ENCODE measurements around the gene ADORA1.

Gene ADORA1

GRCh38 chr1:203175237-203175826 is 47.8 kb downstream of the ADORA1 start, which contains the start of gene MYBPH:
Gene MYBPH, minus strand, starts transcription at chr1:203175826. Its CDS starts 71 bp downstream, at chr1:203175755.
- no peak for DNase-seq

GRCh38 chr1:203175827-203176241 is 48.3 kb downstream of the ADORA1 start:
- DNase-seq: peak; percentile 99

DNA sequence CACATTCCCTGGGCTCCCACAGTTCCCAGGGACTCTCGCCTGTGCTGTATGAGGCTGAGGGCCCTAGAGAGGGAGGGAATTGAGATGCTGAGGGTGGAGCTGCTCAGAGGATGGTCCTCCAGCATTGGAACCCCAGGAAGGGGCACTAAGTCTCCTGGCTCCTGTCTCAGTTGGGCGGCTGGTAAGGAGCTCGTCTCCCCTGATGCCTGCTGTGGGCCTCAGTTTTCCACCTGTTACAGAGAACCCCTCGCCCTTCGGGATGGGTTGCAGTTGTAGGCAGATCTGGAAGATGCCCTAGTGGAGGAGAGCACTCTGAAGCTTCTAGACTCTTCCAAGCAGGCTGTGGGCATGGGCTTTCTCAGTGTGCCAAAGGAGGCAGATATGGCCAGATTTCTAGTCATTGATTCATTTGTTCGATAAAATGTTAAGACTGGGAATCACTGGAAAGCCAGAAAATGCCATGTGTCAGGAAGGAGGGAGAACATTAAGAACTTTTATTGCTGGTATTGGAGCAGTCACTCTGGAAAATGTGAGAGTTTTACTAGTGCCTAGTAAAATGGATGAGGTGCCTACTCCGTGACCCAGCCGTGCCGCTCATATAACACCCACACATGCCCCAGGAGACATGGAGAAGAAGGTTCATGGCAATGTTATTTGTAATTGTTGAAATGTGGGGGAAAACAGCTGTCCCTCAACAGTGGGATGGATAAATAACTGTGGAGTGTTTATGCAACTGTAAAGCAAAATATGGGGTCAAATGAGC is 48.9 kb downstream of the ADORA1 start:
- DNase-seq: no peak

DNA sequence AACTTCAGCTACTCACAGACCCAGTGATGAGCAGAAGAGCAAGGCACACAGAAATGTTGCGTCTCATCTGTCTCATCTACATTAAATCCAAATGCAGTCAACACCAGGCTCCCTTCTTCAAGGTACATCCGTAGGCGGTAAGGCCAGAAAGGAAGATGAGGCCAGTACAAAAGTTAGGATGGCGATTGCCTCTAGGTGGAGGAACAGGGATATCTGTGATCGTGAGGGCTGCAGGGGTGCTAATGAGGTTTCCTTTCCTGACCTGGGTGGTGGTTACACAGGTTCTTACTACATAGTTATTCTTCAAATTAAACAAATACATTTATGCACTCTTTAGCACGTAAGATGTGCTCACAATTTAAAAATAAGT is 49.5 kb downstream of the ADORA1 start:
- DNase-seq: no peak

DNA sequence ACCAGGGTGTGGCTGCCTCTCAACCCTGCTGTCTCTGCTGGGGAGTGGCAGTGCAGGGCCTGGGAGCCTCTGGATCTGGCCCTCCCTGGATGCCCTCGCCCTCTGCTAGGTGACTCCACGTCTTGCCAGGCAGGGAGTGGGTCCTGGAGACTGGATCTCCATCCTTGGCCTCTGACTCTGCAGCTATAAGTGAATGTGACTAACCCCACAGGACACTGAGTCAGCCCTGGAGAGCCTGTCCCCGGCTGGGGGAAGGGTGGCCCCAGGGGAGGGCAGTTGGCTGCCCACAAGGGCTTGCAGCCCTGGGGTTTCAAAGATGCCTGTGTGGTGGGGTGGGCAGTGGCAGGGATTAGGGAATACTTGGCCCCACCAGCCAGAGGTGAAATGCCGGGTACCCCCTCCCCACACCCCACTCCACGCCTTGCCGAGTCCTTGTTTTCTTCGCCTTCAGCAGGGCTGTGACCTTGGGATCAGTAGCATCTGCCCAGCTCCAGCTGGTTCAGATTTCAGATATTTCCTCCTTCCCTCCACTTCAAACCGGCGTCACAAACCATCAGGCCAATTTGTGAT is 50.0 kb downstream of the ADORA1 start:
- peak; percentile 21 for DNase-seq

GRCh38 chr1:203178083-203178482 is 50.6 kb downstream of the ADORA1 start:
- DNase-seq: no peak

DNA sequence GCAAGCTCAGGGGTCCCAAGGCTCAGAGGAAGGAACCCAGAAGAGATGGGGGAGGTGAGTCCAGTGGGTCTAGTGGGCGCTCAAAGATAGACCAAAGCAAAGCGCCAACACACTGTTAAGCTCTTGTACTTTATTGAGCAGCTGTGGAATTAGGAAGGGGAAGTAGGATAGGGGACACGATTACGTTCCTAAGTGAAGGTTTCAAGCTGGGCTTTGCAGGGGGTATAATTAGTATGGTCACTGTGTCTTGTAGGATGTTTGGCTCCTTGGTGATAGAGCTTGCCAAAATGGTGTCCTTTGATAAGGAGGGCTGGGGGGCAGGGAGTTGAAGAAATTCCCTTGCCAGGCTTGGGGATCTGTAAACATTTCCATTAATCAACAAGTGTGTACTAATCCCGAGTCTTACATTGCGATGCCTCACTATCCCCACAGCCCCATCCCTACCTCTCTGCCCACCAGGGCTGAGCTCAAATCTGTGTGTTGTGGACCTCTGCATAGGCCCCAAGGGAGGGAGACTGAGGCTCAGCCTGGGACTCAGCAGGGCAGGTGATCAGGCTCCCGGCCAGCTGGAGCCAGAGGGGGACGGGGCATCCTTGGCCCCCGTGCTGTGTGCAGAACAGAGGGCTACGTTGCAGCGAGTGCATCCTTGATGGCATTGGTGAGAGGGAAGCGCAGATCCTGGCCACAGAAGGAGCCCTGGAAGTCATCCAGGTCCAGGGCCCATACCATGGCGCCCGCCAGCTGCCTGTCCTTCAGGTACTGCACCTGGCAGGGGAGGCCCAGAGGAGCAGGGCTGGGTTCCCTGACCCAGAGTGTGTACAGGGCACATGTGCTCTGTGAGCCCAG is 51.5 kb downstream of the ADORA1 start:
- DNase-seq: peak; percentile 80

DNA sequence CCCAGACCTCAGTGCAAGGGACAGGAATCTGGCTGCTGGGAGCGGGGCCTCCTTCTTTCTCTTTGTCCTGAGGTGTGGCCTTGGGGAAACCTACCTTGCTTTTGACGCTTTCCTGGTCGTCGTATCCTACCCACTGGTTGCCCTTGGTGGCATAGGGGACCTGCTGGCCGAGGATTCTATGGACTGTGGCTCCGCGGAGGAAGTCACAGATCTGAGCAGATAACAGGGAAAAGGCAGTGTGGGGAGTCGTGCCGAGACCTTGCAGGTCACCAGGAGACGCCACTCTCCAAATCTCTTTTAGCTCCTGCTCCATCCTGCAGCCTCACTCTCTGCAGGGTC is 52.1 kb downstream of the ADORA1 start:
- no peak for DNase-seq

GRCh38 chr1:203180611-203181330 is 53.2 kb downstream of the ADORA1 start:
- no peak for DNase-seq

GRCh38 chr1:203181586-203182386 is 54.3 kb downstream of the ADORA1 start:
- DNase-seq: no peak

DNA sequence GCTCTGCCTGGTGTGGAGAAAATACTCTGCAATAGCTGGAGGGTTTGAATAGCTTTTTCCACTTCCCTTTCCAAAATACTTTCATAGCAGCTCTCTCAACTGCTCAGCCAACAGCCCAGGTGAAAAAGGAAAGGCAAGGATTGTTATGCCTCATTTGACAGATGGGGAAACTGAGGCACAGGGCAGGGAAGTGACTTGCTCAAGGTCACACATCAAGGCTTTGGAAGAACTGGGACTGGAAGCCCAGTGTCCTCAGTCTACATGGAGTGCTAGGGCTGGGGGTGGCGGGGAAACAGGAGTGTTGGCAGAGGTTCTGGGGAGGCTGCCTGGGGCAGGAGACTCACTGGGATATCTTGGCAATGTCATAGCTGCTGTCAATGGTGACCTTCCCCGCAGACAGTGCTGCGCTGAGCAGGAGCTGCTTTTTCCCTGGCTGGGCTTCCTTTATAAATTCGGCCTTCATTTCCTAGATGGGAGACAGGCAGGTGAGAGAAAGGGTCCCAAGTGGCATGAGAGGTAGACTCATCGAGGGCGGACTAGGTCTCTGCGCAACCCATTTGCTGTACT is 54.9 kb downstream of the ADORA1 start:
- peak; percentile 43 for DNase-seq

DNA sequence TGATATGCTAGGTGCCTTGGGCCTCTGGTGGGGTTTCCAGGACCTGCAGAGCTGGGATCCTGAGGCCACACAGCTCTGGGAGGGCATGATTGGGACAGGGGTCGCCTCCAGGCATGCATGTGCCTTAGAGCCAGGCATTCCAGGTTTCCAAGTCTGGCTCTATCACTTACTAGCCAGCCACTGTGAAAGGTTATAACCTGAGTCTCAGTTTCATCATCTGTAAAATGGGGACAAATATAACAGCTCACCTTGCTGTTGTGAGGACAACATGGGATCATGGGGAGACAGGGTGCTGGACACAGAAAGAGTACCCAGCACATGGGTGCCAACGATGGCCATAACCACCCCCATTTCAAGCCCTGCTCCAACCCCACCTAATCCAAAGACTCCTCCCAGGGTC is 56.3 kb downstream of the ADORA1 start:
- DNase-seq: no peak

DNA sequence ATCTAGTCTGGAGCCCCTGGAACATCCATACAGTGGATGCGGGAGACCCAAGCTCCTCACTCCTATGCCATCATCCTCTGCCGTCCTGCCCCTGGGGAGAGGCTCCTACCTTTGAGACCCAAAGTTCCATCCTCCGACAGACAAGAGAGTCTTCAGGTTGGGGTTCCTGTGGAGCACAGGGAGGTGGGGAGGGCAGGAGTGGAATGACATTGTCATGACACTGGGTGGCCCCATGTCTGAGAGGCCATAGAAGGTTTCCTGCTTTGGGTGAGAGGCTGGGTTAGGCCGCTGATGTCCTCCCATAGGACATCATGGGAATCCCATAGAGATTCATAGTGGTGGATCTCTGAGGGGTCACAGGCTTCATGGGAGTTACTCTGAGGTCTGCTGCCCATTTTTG is 56.9 kb downstream of the ADORA1 start:
- no peak for DNase-seq

DNA sequence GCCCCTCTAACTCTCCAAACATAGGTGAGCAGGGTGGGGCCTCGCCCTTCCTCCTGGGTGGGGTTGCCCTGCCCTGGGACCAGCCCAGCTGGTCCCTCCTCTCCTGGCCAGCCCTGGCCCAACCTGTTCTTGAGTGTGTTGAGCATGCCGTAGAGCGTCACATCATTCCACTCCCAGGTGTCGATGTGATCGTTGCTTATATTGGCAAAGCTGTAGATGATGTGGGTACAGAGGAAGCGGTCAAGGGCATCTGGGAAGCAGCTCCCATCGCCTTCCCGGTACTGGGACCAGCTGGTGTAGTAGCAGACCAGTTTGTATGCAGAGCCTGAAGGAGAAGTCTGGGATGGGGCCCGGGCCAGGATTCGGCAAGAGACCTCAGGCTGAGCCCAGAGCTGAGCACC is 57.5 kb downstream of the ADORA1 start:
- no peak for DNase-seq

DNA sequence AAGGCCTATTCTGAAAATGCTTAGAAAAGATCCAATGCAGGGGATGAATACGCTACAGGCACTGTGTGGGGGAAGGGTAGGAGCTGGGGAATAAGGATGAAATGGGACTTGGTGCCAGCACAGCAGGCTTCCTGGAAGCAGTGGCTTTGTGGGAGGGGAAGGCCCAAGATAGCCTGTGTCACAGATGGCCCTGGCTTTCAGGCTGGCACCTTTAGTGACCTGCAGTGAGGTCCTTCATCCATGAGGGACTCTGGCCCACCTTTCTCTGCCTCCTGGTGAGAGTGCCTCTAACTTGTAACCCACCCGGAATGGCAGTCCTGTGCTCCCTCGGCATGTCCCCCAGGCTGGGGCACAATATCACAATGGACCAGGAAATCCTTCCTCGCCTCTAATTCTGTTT is 58.1 kb downstream of the ADORA1 start:
- DNase-seq: no peak

DNA sequence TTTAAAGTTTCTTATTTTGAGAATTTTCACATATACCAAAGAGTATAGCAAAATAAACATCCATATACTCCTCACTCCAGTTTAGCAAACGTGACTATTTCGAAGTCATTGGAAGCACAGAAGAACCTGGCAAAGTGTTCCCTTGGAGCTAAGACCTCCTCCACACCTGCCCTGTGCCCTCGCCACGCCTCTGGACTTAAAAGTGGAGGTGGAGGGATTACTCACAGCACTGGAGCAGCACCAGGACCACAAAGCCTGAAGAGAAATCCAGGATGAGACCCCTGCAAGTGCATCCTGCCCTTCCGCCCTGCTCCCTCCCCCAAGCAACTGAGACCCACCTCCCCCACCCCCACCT is 58.5 kb downstream of the ADORA1 start:
- DNase-seq: no peak

- peak; percentile 88 for DNase-seq
Measured at GRCh38 chr1:203186446-203187303, 59.1 kb downstream of the ADORA1 start, which contains the start of gene CHI3L1. Gene CHI3L1, minus strand, starts transcription at chr1:203186704. Its CDS starts 81 bp downstream, at chr1:203186623.

DNA sequence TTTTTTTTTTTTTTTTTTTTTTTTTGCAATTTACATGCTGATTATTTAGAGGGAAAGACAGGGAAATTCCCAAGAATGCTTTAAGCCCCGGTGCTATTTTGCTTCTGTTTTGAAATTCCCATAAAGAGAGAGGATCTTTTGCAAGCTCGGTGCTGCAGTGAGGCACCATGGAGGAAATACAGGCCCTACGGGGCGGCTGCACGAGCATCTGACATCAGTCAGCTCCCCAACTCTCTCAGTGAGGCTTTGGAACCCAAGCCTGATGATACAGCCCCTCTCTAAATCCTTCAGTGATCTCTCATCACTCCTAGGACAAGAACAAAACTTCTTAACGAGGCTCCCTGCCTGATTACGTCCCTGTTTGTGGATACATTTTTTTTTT is 59.8 kb downstream of the ADORA1 start:
- no peak for DNase-seq

- DNase-seq: no peak
Measured at GRCh38 chr1:203187689-203188264, 60.3 kb downstream of the ADORA1 start.

- DNase-seq: no peak
Measured at GRCh38 chr1:203188686-203189232, 61.2 kb downstream of the ADORA1 start.

Data from MV-4-11 (cell line).